Ureter (tissue), 1 donor: ENCODE results near the gene PPP1R13B. TPM values are rescaled to one million over a fixed set of nuclear protein-coding genes. Genes with fewer than 3 reads are reported as not detected.
A peak's percentile ranks its signal among the peaks of the same experiment; 100 is the strongest.
"Not testable (repeated sequence)": the region's sequence is repeated elsewhere in the genome, so short reads cannot be mapped to it uniquely, and the experiment has no call there.

Source experiments
- DNase-seq: peaks from one replicate; pipeline ENCODE4 v3.0.0-alpha.2; 2020; ENCODE audit warnings: low spot score
- total RNA-seq: library from RNA; stranded (reverse); gene quantifications from one replicate; pipeline ENCODE4 v1.2.4, GENCODE V29; 2023
- donor health status: DM: yes; HTN: yes; CAD: no.

Gene PPP1R13B
- total RNA-seq, 1 donor from 2014 or later = 94.4 TPM

DNA sequence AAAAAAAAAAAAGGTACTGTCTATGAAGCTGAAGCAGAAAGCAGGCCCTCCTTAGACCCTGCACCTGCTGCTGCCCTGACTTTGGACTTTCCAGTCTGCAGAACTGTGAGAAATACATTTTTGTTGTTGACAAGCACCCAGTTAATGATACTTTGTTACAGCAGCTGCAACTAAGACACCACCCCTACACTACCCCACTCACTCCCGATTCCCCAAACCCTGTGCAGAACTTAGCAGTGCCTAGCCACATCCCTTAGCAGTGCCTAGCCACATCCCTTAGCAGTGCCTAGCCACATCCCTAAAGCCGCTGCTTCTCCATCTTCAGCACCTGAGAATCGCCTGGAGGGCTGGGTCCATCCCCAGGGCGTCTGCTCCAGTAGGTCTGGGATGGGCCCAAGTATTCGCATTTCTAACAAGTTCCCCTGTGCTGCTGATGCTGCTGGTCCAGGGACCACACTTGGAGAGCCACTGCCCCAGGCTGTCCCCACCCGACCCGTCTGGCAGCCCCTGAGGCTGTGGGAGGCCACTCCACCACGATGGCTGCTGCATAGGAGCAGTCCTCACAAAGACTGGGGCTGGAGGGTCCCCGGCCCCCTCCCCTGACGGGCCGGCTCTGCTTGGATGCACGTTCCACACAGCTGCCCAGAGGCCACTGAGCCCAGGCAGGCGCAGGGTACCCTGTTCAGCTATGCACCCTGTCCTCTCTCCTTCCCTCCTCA, 10.8 kb upstream of the PPP1R13B start:
- no peak for DNase-seq

DNA sequence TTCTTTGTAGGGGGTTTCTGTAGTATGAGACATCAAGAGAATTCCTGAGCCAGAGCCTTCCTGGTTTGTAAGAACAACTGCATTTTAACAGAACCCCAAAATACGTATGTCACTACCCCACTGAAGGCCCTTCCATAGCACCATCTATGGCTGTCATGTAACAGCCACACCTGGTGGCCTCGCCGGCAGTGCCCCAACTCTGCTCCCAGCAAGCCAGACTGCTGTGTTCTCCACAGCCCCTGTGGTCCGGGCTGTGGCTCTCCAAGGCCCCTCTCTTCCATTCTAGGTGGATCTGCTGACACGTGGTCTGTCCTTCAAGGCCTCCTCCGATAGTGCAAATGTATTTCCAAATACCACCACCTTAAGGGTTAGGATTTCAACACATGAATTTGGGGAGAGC, 9.9 kb upstream of the PPP1R13B start:
- DNase-seq = no peak

DNA sequence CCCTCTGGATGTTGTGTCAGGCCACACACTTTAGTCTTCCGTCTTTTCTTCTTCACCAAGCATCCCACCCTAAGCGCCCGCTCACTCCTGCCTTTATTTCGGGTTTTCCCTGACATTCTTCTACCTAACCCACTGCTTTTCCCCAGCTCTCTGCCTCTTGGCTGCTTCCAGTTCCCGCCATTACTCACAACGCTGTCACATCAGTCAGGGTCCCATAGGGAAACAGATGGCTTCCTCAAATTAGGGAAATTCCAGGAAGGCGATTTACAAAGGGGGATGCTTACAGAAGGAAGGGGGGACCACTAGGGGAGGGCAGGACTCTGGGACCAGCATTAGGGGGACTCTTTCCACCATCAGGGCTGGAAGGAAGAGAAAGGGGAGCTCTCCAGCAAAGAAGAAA, 9.2 kb upstream of the PPP1R13B start:
- no peak for DNase-seq

DNA sequence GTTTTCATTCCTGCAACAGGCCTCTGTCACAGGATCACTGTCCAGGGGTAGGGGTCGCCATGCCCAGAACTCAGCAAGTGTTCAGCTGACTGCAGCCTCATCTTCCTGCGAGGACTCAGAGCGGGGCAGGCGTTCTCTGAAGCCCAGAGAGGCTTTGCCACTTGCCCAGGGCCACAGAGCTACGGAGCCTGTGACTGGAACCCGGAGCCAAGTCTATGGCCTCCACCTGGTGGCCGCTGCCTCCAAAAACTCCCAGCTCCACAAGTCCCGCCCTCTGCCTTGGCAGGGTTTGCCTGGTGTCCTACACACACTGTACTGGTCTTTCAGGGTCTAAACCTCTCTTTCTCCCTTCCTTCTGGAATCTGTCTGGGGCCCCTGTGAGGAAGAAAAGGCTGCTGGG, 8.7 kb upstream of the PPP1R13B start:
- DNase-seq = no peak

DNA sequence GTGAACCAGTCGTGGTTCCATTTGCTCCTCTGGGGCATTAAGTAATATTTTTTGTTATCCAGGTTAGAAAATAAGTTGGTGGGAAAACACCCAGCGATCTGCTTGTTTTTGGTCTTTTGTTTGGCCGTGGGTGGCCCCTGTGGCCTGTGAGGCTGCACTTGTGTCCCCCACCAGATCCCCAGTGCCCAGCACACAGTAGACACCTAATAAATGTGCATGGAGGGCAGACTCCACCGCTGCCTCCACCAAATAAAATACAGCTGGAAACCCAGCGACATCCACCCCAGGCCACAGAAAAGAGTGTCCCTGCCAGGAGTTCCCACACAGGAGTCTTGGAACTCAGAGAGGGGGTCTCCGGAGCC, 8.3 kb upstream of the PPP1R13B start:
- DNase-seq = no peak

DNA sequence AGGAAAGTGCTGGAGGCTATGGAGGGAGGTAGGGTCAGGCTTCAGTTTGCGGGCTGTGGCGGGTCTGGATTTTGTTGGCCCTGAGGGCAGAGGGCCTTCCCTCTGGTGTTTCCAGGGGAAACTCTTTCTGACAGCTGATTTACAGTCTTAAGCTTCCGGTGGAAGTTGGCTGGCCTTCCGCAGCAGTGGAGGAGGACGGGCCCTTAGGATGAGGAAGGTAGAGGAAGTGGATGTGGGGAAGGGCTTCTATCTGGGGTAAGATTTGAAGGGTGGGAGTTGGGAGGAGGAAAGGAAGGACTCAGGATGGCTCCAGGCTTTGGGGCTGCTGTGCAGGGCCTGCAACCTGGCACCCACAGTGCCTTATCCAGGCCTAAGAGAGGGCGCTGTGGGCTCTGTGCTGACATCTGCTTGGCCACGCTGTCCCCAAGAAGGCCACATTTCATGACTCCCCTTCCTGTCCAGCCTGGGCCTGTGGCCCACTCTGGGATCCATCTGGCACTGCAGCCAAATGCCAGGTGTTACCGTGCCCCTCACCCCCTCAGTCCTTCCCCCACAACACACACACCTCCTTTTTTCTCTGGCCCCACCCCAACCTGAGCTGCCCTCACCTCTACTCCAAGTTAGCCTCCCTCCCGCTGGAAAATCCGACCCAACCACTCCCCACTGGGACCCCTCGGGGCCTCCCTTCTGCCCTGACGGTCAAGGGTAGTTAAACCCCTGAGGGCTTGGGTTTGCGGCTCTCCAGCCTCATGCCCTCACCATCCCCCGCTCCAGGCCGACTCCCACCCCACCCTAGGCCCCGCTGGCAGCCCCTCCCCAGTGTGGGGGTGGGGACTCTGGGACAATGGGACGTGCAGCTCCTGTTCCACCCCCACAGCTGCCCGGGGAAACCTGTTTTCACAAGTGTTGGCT, 7.7 kb upstream of the PPP1R13B start:
- DNase-seq = peak; percentile 84

DNA sequence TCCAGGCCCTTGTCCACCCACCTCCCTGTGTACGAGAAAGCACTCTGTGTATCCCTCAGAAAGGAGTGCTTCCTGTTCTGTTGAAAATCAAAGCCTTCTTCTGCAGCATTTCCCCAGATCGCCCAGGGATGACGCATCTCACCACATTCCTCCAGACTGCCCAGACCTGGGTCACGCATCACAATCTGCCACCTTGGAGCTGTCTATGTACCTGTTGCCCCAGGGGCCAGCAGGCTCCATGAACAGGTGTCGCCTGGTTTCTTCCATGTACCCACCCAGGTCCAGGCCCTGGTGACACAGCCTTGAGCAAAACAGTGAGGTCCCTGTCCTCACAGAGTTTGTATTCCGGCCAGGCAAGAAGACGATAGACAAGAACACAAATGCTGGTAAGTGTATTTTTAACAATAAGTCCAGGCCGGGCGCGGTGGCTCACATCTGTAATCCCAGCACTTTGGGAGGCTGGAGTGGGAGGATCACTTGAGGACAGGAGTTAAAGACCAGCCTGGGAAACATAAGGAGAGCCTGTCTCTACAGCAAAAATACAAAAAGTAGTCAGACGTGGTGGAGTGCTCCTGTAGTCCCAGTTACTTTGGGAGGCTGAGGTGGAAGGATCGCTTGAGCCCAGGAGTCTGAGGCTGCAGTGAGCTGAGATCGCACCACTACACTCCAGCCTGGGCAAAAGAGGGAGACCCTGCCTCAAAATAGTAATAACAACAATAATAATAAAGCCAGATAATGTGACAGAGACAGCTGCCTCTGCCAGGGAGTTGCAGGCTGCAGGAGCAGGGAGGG, 6.8 kb upstream of the PPP1R13B start:
- DNase-seq = no peak

DNA sequence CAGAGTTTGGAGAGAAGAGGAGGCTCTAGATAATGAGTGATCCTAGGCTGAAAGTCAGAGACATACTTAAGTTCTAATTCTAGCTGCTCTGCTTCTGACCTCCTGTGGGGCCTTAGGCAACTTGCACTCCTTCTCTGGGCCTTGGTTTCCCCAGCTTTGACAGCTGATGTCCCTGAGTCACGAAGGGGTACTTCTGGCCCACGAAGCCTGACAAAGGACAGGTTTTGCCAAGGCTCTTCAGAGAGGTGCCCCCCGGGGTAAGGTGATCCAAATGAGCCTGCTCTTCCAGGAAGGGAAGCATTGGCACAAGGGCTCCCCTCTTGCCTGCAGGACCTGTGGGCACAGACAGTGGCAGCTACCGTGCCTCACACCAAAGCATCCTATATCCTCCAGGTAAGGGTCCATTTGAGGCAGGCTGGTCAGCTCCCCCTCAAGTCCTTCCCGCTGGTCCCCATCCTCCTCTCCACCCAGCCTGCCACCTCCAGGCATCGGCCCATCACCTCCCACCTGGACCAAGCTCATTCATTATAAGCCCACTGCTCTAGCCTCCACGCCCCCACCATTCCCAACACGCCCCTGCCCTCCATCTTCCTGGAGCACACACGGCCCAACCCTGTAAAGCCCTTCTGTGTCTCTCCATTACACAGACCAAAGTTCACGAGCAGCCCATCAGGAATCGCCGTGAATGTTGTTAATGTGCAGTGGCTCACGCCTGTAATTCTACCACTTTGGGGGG, 1.9 kb upstream of the PPP1R13B start:
- DNase-seq = no peak

DNA sequence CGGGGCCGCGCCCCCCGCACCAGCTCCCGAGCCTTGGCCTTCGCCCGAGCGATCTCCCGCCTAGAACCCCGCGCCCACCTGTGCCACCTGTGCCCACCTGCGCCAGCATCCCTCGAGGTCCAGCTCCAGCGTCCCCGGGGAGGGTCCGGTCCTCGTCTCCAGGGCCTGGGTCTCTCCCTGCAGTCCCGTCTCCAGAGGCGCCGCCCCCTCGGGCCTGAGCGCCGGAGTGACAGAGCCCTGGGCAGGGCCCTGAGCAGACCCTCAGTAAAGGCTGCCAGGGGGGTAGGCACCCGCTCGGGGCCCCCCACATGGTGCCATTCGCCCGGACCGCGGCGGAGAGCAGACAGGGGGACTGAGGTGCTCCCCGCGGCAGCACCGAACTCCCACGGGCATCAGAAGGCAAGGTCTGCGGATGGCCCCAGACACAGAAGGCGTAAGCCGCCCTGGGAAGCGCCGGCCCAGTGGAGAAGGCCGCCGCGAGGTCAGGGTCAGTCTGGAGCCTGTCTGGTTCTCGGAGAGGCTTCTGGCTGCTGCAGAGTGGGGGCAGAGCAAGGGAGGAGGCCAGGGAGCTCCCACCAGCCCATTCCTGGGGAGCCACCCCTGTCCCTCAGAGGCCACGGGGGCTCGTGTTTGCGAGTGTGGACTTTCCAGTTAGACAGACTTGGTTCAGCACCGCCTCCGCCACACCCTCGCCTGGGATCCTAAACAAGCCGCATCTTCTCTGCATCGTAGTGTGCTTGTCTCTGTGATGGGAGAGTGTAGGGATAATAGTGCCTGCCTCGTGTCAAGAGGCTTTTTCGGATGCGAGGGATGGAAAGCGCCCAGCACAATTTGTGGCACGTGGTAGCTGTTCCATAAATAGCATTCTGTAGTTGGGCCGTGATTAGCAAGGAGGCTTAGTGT, 1.1 kb upstream of the PPP1R13B start:
- DNase-seq = no peak

DNA sequence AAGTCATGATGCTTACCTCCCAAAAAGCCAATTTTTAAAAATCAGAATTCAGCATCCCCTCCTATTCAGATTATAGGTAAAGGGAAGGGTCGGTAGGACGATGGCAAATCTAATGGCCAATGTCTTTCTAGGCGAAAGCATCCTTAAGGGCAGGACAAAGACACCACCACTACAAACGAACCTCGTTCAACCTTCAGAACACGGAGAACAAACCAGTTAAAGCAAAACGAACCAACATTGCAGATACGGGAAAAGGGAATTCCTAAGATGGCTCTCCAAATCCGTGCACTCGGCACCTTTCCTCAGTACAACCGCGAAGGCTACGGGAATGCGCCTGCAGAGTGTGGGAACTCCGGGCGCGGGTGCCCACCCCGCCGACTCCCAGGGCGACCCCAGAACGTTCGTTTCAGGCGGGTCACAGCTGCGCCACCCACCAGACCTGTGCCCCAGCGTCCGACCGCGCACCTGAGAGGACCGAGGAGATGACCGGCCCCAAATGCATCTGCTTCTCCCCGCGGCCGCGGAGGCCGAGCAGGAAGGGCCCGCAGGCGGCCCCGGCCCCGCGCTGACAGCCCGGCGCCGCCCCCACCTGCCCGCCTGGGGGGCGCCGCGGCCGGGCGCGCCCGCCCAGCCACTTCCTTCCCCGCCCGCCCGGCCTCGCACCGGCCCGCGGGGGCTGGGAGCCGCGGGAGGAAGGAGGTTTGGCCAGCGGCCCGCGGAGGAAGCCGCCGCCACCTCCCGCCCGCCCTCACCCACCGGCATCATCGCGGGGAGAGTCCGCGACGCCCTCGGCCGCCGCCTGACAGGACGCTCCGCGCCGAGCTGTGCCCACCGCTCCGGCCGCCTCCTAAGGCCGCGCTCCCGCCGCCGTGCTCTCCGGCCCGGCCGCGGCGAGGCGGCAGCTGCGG, 578 bp downstream of the PPP1R13B start:
- no peak for DNase-seq

DNA sequence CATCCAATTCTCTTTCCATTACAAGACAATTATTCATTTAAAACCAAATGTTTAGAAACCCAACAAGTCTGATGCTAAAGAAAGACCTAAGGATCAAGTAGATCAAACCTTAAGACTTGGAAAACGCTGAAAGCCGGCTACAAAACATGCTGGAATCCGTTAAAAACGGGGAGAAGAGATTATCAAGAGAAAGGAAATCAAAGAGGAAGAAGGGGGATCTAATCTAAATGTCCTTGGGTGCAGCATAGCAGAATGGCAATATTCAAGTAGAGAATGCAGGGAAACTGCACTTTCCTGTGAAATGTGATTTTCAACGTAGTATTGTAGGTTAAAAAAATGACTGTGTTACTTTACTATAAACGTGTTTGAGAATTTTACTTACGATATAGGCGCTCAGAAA, 1.3 kb downstream of the PPP1R13B start:
- no peak for DNase-seq

DNA sequence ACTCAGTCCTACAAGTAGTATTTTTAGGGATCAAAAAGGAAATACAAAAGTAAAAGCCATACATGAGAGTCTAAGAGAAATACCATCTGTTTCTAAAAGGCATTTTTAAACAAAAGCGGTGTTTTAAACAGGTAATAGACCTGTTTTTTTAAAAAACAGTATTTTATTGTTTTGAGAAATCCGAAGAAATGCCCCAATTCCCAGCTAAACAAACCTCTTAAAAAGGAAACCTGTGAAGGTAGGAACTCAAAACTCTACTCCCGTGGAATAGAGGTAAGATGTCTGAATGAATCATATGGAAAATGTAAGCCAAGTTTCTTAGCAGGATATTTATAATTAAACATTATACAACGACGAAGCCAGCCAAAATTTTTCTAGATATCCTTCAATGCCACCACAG, 2.0 kb downstream of the PPP1R13B start:
- no peak for DNase-seq

DNA sequence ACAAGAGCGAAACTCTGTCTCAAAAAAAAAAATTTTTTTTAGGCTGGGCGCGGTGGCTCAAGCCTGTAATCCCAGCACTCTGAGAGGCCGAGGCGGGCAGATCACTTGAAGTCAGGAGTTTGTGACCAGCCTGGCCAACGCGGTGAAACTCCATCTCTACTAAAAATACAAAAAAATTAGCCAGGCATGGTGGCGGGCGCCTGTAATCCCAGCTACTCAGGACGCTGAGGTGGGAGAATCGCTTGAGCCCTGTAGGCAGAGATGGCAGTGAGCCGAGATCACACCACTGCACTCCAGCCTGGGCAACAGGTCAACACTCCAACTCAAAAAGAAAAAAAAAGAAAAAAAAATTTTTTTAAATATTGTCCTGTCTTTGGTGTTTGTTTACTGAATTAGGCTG, 6.1 kb downstream of the PPP1R13B start:
- DNase-seq = not testable (repeated sequence)

DNA sequence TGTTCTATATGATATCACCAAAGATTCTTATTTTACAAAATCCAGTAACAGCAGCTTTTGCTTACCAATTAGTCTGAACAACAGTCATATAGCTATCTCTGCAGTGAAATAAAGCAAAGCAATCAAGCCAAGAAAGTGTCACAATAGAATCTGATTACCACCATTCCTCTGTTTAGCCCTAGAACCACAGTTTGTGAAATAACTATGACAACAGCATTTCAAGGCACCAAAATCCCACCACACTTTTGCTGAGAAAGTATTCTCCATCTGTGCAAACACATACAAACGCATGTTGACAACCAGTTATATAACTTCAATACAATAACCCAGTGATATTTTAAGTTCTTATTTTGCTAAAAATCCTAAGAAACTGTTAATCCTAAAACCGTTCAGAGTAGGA, 7.4 kb downstream of the PPP1R13B start:
- no peak for DNase-seq

DNA sequence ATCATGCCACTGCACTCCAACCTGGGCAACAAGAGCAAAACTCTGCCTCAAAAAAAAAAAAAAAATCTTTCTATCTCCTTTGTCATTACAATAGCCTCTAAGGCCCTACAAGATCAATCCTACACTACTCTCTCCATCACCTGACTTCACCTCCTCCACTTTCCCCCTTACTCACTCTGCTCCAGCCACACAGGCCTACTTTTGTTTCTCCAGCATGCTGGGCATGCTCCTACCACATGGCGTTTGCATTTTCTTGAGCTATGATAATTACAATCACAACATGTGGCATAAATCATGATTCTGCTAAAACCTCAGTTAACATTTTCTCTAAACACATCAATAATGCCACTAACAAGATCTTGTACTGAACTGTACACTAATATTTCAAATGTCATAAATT, 7.8 kb downstream of the PPP1R13B start:
- DNase-seq = no peak

DNA sequence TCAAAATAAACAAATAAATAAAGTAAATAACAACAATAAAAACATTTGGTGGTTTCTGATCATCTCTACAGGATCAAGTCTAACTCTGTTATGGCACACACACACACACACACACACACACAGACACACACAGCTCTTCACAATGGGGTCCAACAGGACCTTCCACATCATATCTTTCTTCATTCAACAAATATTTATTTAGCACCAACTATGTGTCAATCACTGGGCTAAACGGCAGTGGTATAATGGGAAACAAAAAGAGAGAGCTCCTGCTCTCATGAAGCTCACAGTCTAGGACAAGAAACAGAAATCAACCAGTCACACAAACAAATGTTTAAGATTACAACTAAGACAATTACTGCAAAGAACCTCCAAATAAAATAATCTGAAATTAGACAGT, 9.3 kb downstream of the PPP1R13B start:
- no peak for DNase-seq

DNA sequence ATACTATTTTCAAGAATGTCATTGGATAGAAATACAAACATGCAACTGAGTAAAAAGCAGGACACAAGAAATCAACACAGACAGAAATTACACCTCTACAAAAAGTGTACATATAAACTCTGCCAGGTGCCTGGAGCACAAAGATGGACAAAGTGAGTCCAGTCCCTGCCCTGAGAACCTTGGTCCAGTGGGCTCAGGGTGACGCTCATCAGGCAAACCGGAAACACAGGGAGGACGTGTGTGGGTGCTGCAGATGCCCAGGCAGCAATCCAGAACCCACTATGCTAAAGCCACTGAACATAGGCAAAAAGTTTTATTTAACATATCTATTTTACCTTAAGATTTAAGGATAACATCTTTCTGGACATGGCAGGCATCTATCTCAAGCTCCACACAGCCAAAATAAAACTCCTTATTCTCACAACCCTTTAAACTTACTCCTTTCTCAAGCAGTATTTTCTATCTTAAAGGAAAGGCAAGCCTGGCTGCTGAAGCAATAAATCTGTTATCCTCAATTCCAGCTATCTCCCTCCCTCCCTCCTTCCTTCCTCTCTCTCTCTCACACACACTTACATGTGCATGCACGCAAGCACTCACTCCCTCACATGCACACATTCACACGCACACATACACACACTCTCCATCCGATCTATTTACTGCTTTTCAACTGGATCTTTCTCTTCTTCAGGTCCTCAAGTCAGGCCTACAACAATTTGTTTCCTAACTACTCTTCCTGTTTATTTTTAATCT, 10.2 kb downstream of the PPP1R13B start:
- no peak for DNase-seq

DNA sequence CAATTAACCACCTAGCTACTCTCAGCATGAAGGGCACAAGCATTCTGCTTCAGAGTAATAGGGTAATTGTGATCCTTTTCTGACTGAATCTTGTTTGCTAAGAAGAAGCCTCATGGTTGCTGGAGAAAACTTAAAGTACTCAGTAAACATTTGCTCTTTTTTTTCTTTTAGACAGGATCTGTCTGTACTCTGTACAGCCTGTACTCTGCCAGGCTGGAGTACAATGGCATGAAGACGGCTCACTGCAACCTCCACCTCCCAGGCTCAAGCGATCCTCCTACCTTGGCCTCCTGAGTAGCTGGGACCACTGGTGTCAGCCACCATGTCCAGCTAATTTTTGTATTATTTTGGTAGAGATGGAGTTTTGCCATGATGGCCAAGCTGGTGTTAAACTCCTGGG, 12.4 kb downstream of the PPP1R13B start:
- no peak for DNase-seq

DNA sequence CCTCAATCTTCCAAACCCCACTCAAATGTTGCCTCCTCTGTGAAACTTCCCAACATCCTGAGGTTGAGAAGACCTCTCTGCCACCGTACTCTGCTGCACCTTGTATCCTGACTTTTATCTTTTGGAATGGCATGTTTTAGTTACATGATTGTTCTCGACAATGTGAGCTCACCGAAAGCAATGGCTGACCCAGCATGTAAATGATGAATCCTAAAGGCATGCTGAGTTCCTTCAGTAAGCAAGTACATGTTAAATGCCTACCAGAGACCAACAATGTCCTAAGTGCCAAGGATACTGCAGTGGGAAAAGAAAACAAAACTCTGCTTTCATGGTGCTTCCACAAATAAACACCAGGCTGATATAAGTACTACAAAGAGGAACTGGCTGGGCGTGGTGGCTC, 13.7 kb downstream of the PPP1R13B start:
- no peak for DNase-seq
